Suprapubic skin (tissue), 4 donors: ENCODE data around the gene POU3F2.

Source experiments
- POLR2A ChIP-seq, 2 donors: fragments of 450-650 bp; IDR thresholded peaks; one replicate each; pipeline ENCODE4 v1.6.1; 2017; ENCODE audit warnings: antibody characterized with exemption in 2 of 2, mild to moderate bottlenecking in 2 of 2, moderate library complexity in 2 of 2
- POLR2AphosphoS5 ChIP-seq, 3 donors: sonication (generic); formaldehyde crosslinking; IDR thresholded peaks; one replicate each; pipeline ENCODE4 v1.6.1; 2017; ENCODE audit warnings: antibody characterized with exemption in 3 of 3
- TF ChIP-seq, protein P1 (sequence below), 2 donors: fragments of 200-600 bp in 1 of 2; fragments of 450-650 bp in 1 of 2; sonication (generic) in 1 of 2; IDR thresholded peaks; one replicate each; pipeline ENCODE4 v1.5.1; 2016 to 2019; ENCODE audit warnings: antibody characterized with exemption in 2 of 2, mild to moderate bottlenecking in 1 of 2, moderate library complexity in 1 of 2

- TF ChIP-seq, protein P1, sequence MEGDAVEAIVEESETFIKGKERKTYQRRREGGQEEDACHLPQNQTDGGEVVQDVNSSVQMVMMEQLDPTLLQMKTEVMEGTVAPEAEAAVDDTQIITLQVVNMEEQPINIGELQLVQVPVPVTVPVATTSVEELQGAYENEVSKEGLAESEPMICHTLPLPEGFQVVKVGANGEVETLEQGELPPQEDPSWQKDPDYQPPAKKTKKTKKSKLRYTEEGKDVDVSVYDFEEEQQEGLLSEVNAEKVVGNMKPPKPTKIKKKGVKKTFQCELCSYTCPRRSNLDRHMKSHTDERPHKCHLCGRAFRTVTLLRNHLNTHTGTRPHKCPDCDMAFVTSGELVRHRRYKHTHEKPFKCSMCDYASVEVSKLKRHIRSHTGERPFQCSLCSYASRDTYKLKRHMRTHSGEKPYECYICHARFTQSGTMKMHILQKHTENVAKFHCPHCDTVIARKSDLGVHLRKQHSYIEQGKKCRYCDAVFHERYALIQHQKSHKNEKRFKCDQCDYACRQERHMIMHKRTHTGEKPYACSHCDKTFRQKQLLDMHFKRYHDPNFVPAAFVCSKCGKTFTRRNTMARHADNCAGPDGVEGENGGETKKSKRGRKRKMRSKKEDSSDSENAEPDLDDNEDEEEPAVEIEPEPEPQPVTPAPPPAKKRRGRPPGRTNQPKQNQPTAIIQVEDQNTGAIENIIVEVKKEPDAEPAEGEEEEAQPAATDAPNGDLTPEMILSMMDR (IDR thresholded peaks at IDR 0.05), result no peak
- no peak for TF ChIP-seq POLR2A (IDR thresholded peaks at IDR 0.05)
- TF ChIP-seq POLR2AphosphoS5 (IDR thresholded peaks at IDR 0.05), result no peak
These were observed 891 bp upstream of the POU3F2 start for GRCh38 chr6:98833307-98834059.
